ENCODE results near the gene MAML3.

MAML3 gene

DNA sequence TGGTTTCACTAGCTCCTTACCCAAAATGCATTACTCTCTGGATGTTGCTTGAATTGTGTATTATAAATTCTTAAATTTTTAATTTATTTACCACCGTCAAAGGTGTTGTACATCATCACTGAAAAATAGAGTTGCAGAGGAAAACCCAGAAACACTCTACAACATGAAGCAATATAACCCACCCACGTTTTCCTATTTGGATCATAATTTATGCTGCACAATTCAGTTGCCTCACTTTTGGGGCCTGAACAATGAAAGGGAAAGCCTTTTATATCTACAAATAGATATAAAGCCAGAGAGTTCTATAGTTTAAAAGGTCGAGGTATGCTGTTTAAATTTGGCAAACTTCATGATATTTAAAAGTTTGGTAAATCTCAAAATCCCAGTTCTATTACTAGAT is 372.9 kb downstream of the MAML3 start:
- Histone ChIP-seq H3K9ac (no peak overlapping the region), H3K9me3 (ENCODE audit: control insufficient read depth, low read length) (no peaks in the 10 kb centered on the region), H3K4me2 (ENCODE audit: low read length) (no peak overlapping the region), H3K27me3 (ENCODE audit: control insufficient read depth, insufficient read depth, low read length) (no peaks in the 10 kb centered on the region), H3K4me3 (ENCODE audit: low read depth, low read length) (no peak overlapping the region), H3K36me3 (ENCODE audit: control insufficient read depth, insufficient read depth, low read length) (no peaks in the 10 kb centered on the region), H2AFZ (no peak overlapping the region), H3K79me2 (no peaks in the 10 kb centered on the region), H3K27ac (no peak overlapping the region), H3K4me1 (peaks cover 5% of the 10 kb centered on the region)
- TF ChIP-seq, protein P1, sequence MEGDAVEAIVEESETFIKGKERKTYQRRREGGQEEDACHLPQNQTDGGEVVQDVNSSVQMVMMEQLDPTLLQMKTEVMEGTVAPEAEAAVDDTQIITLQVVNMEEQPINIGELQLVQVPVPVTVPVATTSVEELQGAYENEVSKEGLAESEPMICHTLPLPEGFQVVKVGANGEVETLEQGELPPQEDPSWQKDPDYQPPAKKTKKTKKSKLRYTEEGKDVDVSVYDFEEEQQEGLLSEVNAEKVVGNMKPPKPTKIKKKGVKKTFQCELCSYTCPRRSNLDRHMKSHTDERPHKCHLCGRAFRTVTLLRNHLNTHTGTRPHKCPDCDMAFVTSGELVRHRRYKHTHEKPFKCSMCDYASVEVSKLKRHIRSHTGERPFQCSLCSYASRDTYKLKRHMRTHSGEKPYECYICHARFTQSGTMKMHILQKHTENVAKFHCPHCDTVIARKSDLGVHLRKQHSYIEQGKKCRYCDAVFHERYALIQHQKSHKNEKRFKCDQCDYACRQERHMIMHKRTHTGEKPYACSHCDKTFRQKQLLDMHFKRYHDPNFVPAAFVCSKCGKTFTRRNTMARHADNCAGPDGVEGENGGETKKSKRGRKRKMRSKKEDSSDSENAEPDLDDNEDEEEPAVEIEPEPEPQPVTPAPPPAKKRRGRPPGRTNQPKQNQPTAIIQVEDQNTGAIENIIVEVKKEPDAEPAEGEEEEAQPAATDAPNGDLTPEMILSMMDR (IDR thresholded peaks at IDR 0.05), result no peak

DNA sequence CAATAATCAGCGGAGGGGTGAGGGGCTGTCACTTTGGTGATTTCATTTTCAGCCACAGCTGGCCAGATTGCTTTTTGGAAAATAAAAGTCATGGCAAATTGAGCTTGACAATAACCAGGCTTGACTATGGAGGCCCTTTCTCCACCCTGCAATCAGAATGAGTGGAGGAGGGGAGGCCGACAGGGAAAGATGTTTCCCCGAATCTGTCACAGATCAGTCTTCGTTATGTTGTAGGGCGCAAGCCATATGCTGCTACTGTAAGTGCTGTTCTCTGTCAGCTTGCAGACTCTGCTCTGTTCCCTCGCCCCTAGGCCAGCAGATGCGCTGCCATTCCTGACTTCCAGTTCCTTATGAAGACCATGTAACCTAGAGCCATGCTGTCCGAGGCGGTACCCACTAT is 374.3 kb downstream of the MAML3 start:
- Histone ChIP-seq H3K4me1 (peaks cover 15% of the 10 kb centered on the region), H3K9ac (no peak overlapping the region), H3K27ac (no peak overlapping the region), H3K4me3 (ENCODE audit: low read depth, low read length) (no peak overlapping the region), H3K9me3 (ENCODE audit: control insufficient read depth, low read length) (no peaks in the 10 kb centered on the region), H2AFZ (no peak overlapping the region), H3K27me3 (ENCODE audit: control insufficient read depth, insufficient read depth, low read length) (no peaks in the 10 kb centered on the region), H3K79me2 (no peaks in the 10 kb centered on the region), H3K4me2 (ENCODE audit: low read length) (no peak overlapping the region), H3K36me3 (ENCODE audit: control insufficient read depth, insufficient read depth, low read length) (no peaks in the 10 kb centered on the region)
- TF ChIP-seq, protein P1 (IDR thresholded peaks at IDR 0.05), result no peak

DNA sequence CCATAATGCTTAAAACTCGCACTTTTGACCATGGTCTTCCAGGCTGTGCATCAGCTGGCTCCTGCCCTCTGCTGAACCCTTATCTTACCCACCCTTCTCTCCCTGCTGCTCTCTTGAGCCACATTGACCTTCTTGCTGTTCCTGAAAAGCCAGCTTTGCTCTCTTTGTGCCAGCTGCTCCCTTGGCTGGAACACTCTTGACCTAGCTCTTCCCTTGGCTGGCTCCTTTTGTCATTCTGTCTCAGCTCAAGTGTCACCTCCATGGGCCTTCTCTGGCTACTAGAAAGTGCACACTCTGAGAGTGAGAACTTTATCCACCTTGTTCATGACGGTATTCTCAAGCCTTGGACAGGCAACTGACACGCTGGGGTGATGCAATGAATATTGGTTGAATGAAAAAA is 376.2 kb downstream of the MAML3 start:
- H3K79me2 ChIP-seq, result no peaks in the 10 kb centered on the region
- no peak overlapping the region for H3K4me2 ChIP-seq (ENCODE audit: low read length)
- no peak overlapping the region for H2AFZ ChIP-seq
- no peaks in the 10 kb centered on the region for H3K9me3 ChIP-seq (ENCODE audit: control insufficient read depth, low read length)
- TF ChIP-seq, protein P1 (IDR thresholded peaks at IDR 0.05), result no peak
- H3K4me1 ChIP-seq, result peaks cover 18% of the 10 kb centered on the region
- H3K27me3 ChIP-seq (ENCODE audit: control insufficient read depth, insufficient read depth, low read length), result no peaks in the 10 kb centered on the region
- H3K36me3 ChIP-seq (ENCODE audit: control insufficient read depth, insufficient read depth, low read length), result no peaks in the 10 kb centered on the region
- no peak overlapping the region for H3K4me3 ChIP-seq (ENCODE audit: low read depth, low read length)
- H3K9ac ChIP-seq, result no peak overlapping the region
- no peak overlapping the region for H3K27ac ChIP-seq

DNA sequence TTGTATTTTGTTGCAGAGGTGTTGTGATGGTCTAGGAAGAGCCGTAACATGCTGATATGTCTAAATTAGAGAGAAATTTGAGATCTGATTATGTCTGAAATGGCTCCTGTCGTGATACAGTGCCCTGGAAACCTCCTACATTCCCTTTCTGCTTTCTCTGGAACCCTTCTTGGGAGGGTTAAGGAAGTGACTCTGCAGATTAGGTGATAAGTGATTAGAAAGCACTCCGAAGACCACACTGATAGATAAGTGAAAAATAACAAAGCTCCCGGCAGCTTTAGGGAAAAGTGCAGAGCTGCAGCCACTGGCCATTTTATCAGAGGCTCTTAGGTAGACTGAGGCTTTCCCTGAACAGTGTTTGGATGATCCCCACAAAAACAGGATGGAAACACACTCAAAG is 377.7 kb downstream of the MAML3 start:
- no peaks in the 10 kb centered on the region for H3K9me3 ChIP-seq (ENCODE audit: control insufficient read depth, low read length)
- peaks cover 18% of the 10 kb centered on the region for H3K4me1 ChIP-seq
- peak overlapping the region; percentile 58 for H2AFZ ChIP-seq
- TF ChIP-seq, protein P1 (IDR thresholded peaks at IDR 0.05), result no peak
- H3K4me3 ChIP-seq (ENCODE audit: low read depth, low read length), result no peak overlapping the region
- peak overlapping the region; percentile 21 for H3K4me2 ChIP-seq (ENCODE audit: low read length)
- H3K79me2 ChIP-seq, result no peaks in the 10 kb centered on the region
- H3K9ac ChIP-seq, result no peak overlapping the region
- H3K27me3 ChIP-seq (ENCODE audit: control insufficient read depth, insufficient read depth, low read length), result no peaks in the 10 kb centered on the region
- no peaks in the 10 kb centered on the region for H3K36me3 ChIP-seq (ENCODE audit: control insufficient read depth, insufficient read depth, low read length)
- no peak overlapping the region for H3K27ac ChIP-seq

DNA sequence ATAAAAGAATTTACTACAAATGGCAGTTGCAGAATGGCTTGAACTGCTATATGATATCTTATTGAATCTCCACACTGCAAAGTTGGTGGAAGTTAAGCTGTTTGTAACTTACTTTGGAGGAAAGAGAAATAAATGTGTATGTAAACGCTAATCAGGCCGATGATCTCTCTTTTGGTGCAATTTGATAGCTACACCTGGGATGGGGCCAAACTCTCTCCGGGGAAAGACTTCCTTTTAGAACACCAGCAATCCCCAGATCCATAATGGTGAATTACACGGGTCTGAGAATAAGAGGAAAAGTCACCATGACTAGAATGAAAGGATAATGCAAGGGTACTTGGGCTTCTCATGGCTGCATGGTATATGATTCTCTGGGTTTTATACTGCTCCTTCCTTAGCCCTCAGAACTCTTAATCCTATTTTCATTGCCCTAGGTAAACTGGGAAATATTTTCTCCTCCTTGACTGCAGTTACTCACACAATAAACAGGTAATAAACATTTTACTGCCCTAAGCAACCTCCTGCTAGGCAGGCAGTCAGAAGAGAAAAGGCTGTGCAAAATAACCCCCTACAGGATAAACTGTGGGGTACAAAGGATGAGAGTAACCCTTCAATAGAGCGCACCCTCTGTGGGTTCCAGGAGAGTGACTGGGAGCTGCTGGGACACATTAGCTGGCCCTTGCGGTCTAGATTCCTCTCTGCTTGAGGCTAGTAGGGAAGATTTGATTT is 379.1 kb downstream of the MAML3 start:
- Histone ChIP-seq H3K36me3 (ENCODE audit: control insufficient read depth, insufficient read depth, low read length) (no peaks in the 10 kb centered on the region), H3K4me1 (peaks cover 18% of the 10 kb centered on the region), H3K4me2 (ENCODE audit: low read length) (peak overlapping the region; percentile 42), H3K4me3 (ENCODE audit: low read depth, low read length) (no peak overlapping the region), H2AFZ (peak overlapping the region; percentile 62), H3K9me3 (ENCODE audit: control insufficient read depth, low read length) (no peaks in the 10 kb centered on the region), H3K27me3 (ENCODE audit: control insufficient read depth, insufficient read depth, low read length) (no peaks in the 10 kb centered on the region), H3K9ac (no peak overlapping the region), H3K79me2 (no peaks in the 10 kb centered on the region), H3K27ac (peak overlapping the region; percentile 52)
- TF ChIP-seq, protein P1 (IDR thresholded peaks at IDR 0.05), result no peak
